Fibroblast of skin of scalp (primary cell): ENCODE data around the gene SNRNP40.

Experiments used
- DNase-seq: peaks from one replicate; pipeline ENCODE4 v3.0.0-alpha.2; 2013

SNRNP40 gene

GRCh38 chr1:31230378-31230777 lies 66.2 kb downstream of the SNRNP40 start:
- DNase-seq: no peak

GRCh38 chr1:31228986-31229385 lies 67.6 kb downstream of the SNRNP40 start:
- DNase-seq: no peak

GRCh38 chr1:31227891-31228568 lies 68.6 kb downstream of the SNRNP40 start:
- DNase-seq: no peak

GRCh38 chr1:31224068-31224467 lies 72.5 kb downstream of the SNRNP40 start:
- no peak for DNase-seq

- no peak for DNase-seq
Measured at GRCh38 chr1:31222176-31222575, 74.4 kb downstream of the SNRNP40 start.

GRCh38 chr1:31221072-31221471 lies 75.5 kb downstream of the SNRNP40 start:
- no peak for DNase-seq

- DNase-seq: no peak
Measured at GRCh38 chr1:31219489-31219888, 77.1 kb downstream of the SNRNP40 start.

- DNase-seq: no peak
Measured at GRCh38 chr1:31218705-31219104, 77.9 kb downstream of the SNRNP40 start.

GRCh38 chr1:31216016-31216415 lies 80.6 kb downstream of the SNRNP40 start:
- peak; percentile 15 for DNase-seq

GRCh38 chr1:31215065-31215570 lies 81.5 kb downstream of the SNRNP40 start:
- no peak for DNase-seq

- no peak for DNase-seq
Measured at GRCh38 chr1:31214316-31215064, 82.1 kb downstream of the SNRNP40 start.
